ENCODE measurements around the gene CLASP2.
"Not testable (repeated sequence)": the region's sequence is repeated elsewhere in the genome, so short reads cannot be mapped to it uniquely, and the experiment has no call there.

Gene CLASP2

GRCh38 chr3:33543601-33544000 lies 174.5 kb downstream of the CLASP2 start:
- DNase-seq (ENCODE audit: low spot score), result no peak

GRCh38 chr3:33541918-33542317 lies 176.1 kb downstream of the CLASP2 start:
- DNase-seq (ENCODE audit: low spot score), result no peak

GRCh38 chr3:33538678-33539339 lies 179.2 kb downstream of the CLASP2 start:
- DNase-seq (ENCODE audit: low spot score), result no peak

- no peak for DNase-seq (ENCODE audit: low spot score)
Observed at GRCh38 chr3:33537133-33537532, 180.9 kb downstream of the CLASP2 start.

- DNase-seq (ENCODE audit: low spot score), result no peak
Observed at GRCh38 chr3:33526787-33527186, 191.3 kb downstream of the CLASP2 start.

- no peak for DNase-seq (ENCODE audit: low spot score)
Observed at GRCh38 chr3:33525232-33525631, 192.8 kb downstream of the CLASP2 start.

- no peak for DNase-seq (ENCODE audit: low spot score)
Observed at GRCh38 chr3:33523093-33523667, 194.9 kb downstream of the CLASP2 start.

GRCh38 chr3:33521736-33522135 lies 196.3 kb downstream of the CLASP2 start:
- DNase-seq (ENCODE audit: low spot score), result no peak

- DNase-seq (ENCODE audit: low spot score), result no peak
Observed at GRCh38 chr3:33513262-33513863, 204.7 kb downstream of the CLASP2 start.

GRCh38 chr3:33505027-33505426 lies 213.0 kb downstream of the CLASP2 start:
- DNase-seq (ENCODE audit: low spot score), result no peak

GRCh38 chr3:33496449-33496848 lies 221.6 kb downstream of the CLASP2 start:
- DNase-seq (ENCODE audit: low spot score), result no peak

GRCh38 chr3:33491721-33492120 lies 226.3 kb downstream of the CLASP2 start:
- DNase-seq (ENCODE audit: low spot score), result no peak

- DNase-seq (ENCODE audit: low spot score), result no peak
Observed at GRCh38 chr3:33490641-33491241, 227.3 kb downstream of the CLASP2 start.

- DNase-seq (ENCODE audit: low spot score), result no peak
Observed at GRCh38 chr3:33488683-33489082, 229.4 kb downstream of the CLASP2 start.

GRCh38 chr3:33488246-33488645 lies 229.8 kb downstream of the CLASP2 start:
- DNase-seq (ENCODE audit: low spot score), result no peak

GRCh38 chr3:33482111-33482521 lies 235.9 kb downstream of the CLASP2 start:
- no peak for DNase-seq (ENCODE audit: low spot score)

- DNase-seq (ENCODE audit: low spot score), result no peak
Observed at GRCh38 chr3:33474896-33475295, 243.2 kb downstream of the CLASP2 start.

GRCh38 chr3:33473813-33474212 lies 244.2 kb downstream of the CLASP2 start:
- DNase-seq (ENCODE audit: low spot score), result no peak

GRCh38 chr3:33467786-33468185 lies 250.3 kb downstream of the CLASP2 start:
- DNase-seq (ENCODE audit: low spot score), result no peak

- DNase-seq (ENCODE audit: low spot score), result no peak
Observed at GRCh38 chr3:33461097-33461496, 257.0 kb downstream of the CLASP2 start.

GRCh38 chr3:33459577-33459976 lies 258.5 kb downstream of the CLASP2 start:
- DNase-seq (ENCODE audit: low spot score), result not testable (repeated sequence)

GRCh38 chr3:33458446-33458845 lies 259.6 kb downstream of the CLASP2 start:
- DNase-seq (ENCODE audit: low spot score), result no peak

GRCh38 chr3:33456756-33457155 lies 261.3 kb downstream of the CLASP2 start:
- DNase-seq (ENCODE audit: low spot score), result no peak

All from CD4-positive, alpha-beta T cell treated with Interleukin-2 at 100 ng/mL for 4 hours (primary cell).